Prostate gland (tissue), 2 donors: ENCODE results near the gene LRRC26. TPM values are rescaled to one million over a fixed set of nuclear protein-coding genes. Genes with fewer than 3 reads are reported as not detected.

ENCODE experiments used
- DNase-seq: peaks from one replicate; pipeline ENCODE4 v3.0.0-alpha.2; 2019; ENCODE audit warnings: low spot score
- H3K27ac ChIP-seq, 2 donors: fragments of 200-600 bp; sonication (generic); 2 replicates each; pipeline ENCODE4 v1.5.1; 2017 to 2019
- H3K27me3 ChIP-seq: fragments of 200-600 bp; sonication (generic); replicated peaks from 2 replicates; pipeline ENCODE4 v1.5.1; 2019; ENCODE audit not compliant: insufficient read depth
- H3K36me3 ChIP-seq, 2 donors: fragments of 200-600 bp; sonication (generic); 1 replicate in 1 of 2; 2 replicates in 1 of 2; pipeline versions ENCODE4 v1.5.1 to v1.8.1; 2017 to 2019
- H3K4me1 ChIP-seq: fragments of 200-600 bp; sonication (generic); replicated peaks from 2 replicates; pipeline ENCODE4 v1.5.1; 2019
- H3K4me3 ChIP-seq, 2 donors: fragments of 200-600 bp; sonication (generic); 2 replicates each; pipeline ENCODE4 v1.5.1; 2017 to 2019
- H3K9me3 ChIP-seq: fragments of 200-600 bp; sonication (generic); 2 replicates; pipeline ENCODE4 v1.5.1; 2017
- POLR2A ChIP-seq: fragments of 450-650 bp; IDR thresholded peaks from one replicate; pipeline ENCODE4 v1.6.1; 2016; ENCODE audit warnings: antibody characterized with exemption, mild to moderate bottlenecking
- POLR2AphosphoS5 ChIP-seq: sonication (generic); formaldehyde crosslinking; IDR thresholded peaks from one replicate; pipeline ENCODE4 v1.6.1; 2017; ENCODE audit warnings: antibody characterized with exemption
- WGBS: methylation state at CpG from one replicate; pipeline ENCODE4 v1.1.5; 2018; 5-methylcytosine and 5-hydroxymethylcytosine counted together
- intact Hi-C: fragments of 100-400 bp; cut with DNase I; formaldehyde crosslinking; loops from one replicate; pipeline ENCODE4 v1.14.2; 2022
- total RNA-seq, 2 donors: library from RNA; depleted of rRNA; stranded (reverse); fragments of >200 nt; gene quantifications; one replicate each; pipeline ENCODE4 v1.1.0, GENCODE V29; 2016
- TF ChIP-seq, protein P1 (sequence below), 4 experiments: fragments of 200-600 bp in 2 of 4; fragments of 450-650 bp in 2 of 4; sonication (generic) in 2 of 4; IDR thresholded peaks; 1 replicate in 3 of 4; 2 replicates in 1 of 4; pipeline ENCODE4 v1.5.1; 2016 to 2019; ENCODE audit warnings: antibody characterized with exemption in 4 of 4, mild to moderate bottlenecking in 2 of 4, moderate library complexity in 2 of 4

LRRC26 gene
- total RNA-seq, 2 donors from 2014 or later: 183 to 582 TPM

DNA sequence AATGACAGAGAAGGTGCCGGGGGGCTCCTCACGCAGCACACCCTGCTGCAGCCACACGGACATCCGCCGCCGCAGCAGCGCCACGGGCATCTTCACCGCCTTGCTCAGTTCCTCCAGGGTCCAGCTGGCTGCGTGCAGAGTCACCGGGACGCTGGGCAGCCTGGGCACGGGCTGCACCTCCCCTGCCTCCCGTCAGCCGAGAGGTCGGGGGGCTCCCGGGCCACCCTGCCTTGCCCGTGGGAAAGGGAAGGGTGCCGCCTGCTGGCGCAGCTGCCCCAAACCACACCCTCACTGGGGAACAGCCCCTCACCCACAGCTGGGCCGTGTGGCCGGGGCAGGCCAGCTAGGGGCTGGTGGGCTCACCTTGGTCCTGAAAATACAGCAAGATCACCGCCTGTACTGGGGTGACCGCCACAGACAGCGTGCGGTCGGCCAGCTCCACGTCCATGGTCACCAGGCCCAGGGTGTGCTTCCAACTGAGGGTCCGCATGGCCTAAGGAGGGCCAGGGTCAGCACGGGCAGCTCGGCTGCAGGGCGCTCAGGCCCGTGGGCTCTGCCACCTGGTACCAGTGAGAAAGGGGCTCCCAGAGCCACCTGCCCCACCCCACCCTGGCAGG, 5.6 kb upstream of the LRRC26 start:
- H3K27me3 ChIP-seq: no peaks in the 10 kb centered on the region
- TF ChIP-seq, protein P1, sequence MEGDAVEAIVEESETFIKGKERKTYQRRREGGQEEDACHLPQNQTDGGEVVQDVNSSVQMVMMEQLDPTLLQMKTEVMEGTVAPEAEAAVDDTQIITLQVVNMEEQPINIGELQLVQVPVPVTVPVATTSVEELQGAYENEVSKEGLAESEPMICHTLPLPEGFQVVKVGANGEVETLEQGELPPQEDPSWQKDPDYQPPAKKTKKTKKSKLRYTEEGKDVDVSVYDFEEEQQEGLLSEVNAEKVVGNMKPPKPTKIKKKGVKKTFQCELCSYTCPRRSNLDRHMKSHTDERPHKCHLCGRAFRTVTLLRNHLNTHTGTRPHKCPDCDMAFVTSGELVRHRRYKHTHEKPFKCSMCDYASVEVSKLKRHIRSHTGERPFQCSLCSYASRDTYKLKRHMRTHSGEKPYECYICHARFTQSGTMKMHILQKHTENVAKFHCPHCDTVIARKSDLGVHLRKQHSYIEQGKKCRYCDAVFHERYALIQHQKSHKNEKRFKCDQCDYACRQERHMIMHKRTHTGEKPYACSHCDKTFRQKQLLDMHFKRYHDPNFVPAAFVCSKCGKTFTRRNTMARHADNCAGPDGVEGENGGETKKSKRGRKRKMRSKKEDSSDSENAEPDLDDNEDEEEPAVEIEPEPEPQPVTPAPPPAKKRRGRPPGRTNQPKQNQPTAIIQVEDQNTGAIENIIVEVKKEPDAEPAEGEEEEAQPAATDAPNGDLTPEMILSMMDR (IDR thresholded peaks at IDR 0.05): peak in 3 of 4 experiments; percentile 8 to 23 (median 21)
- TF ChIP-seq POLR2AphosphoS5 (no peak), POLR2A (no peak)
- peaks cover 5 to 9% of the 10 kb centered on the region in 2 donors for H3K36me3 ChIP-seq
- H3K4me3 ChIP-seq: no peak overlapping the region
- DNase-seq: no peak
- 48% methylated on average over 12 of the region's 33 CpGs for WGBS
- H3K9me3 ChIP-seq: no peaks in the 10 kb centered on the region
- H3K4me1 ChIP-seq: peaks cover 39% of the 10 kb centered on the region
- intact Hi-C loops: no loop called here
- no peak overlapping the region for H3K27ac ChIP-seq

DNA sequence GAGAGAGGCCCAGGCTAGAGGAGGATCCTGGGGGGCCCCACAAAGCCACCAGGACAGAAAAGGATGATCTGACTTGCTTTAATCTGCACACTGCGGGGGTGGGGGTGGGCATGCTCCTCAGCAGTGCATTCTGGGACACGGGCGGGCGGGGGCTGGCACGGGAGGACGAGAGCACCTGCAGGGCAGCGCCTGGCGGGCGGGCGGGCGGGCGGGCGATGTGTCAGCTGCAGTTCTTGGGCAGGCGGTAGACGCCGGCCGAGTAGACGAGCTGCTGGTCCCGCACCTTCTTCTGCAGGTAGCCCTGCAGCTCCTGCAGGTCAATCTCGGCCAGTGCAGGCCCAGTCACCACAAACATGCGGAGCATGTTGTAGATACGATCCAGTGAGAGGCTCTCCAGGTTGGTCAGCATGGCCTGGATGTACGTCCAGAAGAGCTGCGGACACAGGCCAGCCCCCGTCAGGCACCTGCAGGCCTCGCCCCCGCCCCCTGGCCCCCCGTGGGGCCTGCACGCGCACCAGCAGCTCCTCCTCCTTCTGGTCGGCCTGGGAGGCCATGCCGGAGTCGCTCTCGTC, 5.0 kb upstream of the LRRC26 start:
- TF ChIP-seq POLR2AphosphoS5 (no peak), POLR2A (no peak)
- TF ChIP-seq, protein P1 (IDR thresholded peaks at IDR 0.05): no peak
- no peak for DNase-seq
- Histone ChIP-seq H3K27ac (peak overlapping the region in 1 of 2 donors; percentile 79), H3K4me1 (peaks cover 45% of the 10 kb centered on the region), H3K36me3 (peaks cover 0 to 3% of the 10 kb centered on the region in 2 donors), H3K27me3 (no peaks in the 10 kb centered on the region), H3K4me3 (no peak overlapping the region), H3K9me3 (no peaks in the 10 kb centered on the region)
- WGBS: 47% methylated on average over 22 of the region's 34 CpGs
- intact Hi-C loops: no loop called here

DNA sequence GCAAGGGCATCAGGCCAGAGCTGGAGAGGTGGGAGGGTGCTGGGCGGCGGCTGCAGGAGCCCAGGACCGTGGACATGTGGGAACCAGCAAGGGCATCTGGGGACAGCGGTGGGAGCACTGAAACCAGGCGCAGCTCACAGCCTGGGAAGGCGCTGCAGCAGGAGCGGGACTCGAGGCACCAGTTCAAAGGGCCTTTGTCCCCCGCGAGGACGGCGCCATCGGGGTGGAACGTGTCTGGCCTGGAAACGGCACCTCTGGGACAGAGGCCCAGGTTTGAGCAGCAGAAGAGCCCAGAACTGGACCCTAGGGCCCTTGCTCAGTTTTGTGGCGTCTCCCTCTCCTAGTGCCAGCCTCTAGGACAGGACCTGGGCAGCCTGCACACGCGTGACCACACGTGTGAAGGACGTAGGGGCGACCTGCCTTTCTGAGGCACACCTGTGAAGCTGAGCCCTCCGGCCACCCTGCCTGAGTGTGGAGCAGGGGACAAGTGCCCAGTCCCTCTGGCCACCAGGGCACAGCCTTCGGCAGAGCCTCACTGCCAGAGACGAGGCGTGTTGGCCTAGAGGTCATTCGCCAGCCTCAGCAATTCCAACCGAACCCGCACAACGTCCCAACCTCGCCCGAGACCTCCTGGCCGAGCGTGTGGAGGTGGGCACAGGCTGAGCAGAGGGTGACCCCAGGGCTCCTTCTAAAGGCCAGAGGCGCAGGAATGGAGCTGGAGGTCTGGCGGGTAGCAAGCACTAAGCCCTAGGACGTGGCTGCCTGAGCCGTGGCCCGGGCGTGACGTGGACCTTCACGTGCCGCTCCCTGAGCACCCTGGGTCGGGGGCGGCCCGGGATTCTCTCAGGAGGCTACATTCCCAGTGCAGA, 4.2 kb upstream of the LRRC26 start:
- no peaks in the 10 kb centered on the region for H3K36me3 ChIP-seq
- H3K9me3 ChIP-seq: no peaks in the 10 kb centered on the region
- H3K4me3 ChIP-seq: no peak overlapping the region
- WGBS: 82% methylated on average over 45 of the region's 45 CpGs
- peaks cover 45% of the 10 kb centered on the region for H3K4me1 ChIP-seq
- intact Hi-C loops: no loop called here
- no peak for DNase-seq
- H3K27ac ChIP-seq: peak overlapping the region; percentile 69 to 79
- TF ChIP-seq, protein P1 (IDR thresholded peaks at IDR 0.05): no peak
- TF ChIP-seq POLR2A (no peak), POLR2AphosphoS5 (no peak)
- H3K27me3 ChIP-seq: no peaks in the 10 kb centered on the region

DNA sequence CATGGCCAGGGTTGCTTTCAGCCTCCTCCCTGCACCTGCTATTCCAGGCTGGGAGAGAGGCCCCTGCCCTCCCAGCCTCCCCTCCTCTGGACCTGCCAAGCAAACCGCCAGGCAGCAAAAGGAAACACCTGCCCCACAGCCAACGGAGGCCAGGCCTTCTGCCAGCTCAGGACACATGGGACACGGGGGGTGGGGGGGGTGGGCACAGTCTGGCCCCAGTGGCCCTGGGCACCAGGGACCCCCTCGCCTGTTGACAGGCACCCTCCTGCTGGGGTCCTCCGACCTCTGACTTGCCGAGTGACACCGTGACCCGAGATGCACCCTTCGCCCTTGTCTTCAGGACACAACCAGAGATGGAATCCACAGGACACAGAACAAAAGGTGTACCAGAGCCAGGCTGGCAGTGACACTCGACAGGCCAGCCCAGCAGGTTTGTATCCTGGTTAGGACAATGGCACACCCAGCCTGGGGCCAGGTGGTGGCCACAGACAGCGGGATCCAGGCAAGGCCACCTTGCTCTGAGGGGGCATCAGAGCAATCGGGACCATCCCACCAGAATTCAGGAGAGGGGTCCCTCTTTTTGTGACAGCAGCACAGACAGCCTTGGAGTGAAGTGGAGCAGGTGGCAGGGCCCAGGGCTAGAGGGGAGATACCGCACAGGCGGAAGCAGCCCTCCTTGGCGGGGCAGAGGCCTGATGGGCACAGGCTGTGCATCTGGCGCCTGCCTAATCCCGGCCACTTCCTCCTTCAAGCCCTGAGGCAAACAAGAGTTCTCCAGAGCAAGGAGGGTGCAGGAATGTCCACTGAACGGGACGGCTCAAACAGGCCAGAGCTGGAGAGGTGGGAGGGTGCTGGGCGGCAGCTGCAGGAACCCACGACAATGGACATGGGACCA, 3.3 kb upstream of the LRRC26 start:
- intact Hi-C loops: no loop called here
- peak; percentile 90 for DNase-seq
- peaks cover 45% of the 10 kb centered on the region for H3K4me1 ChIP-seq
- H3K36me3 ChIP-seq: no peaks in the 10 kb centered on the region
- no peaks in the 10 kb centered on the region for H3K27me3 ChIP-seq
- H3K9me3 ChIP-seq: no peaks in the 10 kb centered on the region
- H3K27ac ChIP-seq: peak overlapping the region; percentile 69 to 79
- WGBS: 34% methylated on average over 21 of the region's 21 CpGs
- TF ChIP-seq POLR2AphosphoS5: peak; percentile 74
- TF ChIP-seq, protein P1 (IDR thresholded peaks at IDR 0.05): no peak
- no peak overlapping the region for H3K4me3 ChIP-seq
